ENCODE measurements around the gene KAZN. TPM values are rescaled to one million over a fixed set of nuclear protein-coding genes. Genes with fewer than 3 reads are reported as not detected.
"Not testable (repeated sequence)": the region's sequence is repeated elsewhere in the genome, so short reads cannot be mapped to it uniquely, and the experiment has no call there.

KAZN gene
- total RNA-seq, 4 donors from 2014 or later, result 0.77 to 12.3 (median 4.9) TPM

GRCh38 chr1:14959059-14959694 lies 360.7 kb downstream of the KAZN start:
- TF ChIP-seq POLR2A (IDR thresholded peaks at IDR 0.05), result no peak
- TF ChIP-seq CTCF (IDR thresholded peaks at IDR 0.05), result no peak
- Histone ChIP-seq H3K36me3 (no peaks in the 10 kb centered on the region), H3K4me1 (no peaks in the 10 kb centered on the region), H3K4me3 (no peak overlapping the region), H3K9me3 (no peaks in the 10 kb centered on the region), H3K27ac (no peak overlapping the region), H3K27me3 (no peaks in the 10 kb centered on the region)
- DNase-seq, result no peak
- intact Hi-C loops (cut with DNase I; ENCODE audit: low total_unique reads), result no loop called here

- H3K27me3 ChIP-seq, result no peaks in the 10 kb centered on the region
- no peaks in the 10 kb centered on the region for H3K4me1 ChIP-seq
- no peak overlapping the region for H3K4me3 ChIP-seq
- no peak for DNase-seq
- no peak for TF ChIP-seq CTCF (IDR thresholded peaks at IDR 0.05)
- no peak for TF ChIP-seq POLR2A (IDR thresholded peaks at IDR 0.05)
- intact Hi-C loops (cut with DNase I; ENCODE audit: low total_unique reads), result no loop called here
- H3K36me3 ChIP-seq, result no peaks in the 10 kb centered on the region
- H3K27ac ChIP-seq, result no peak overlapping the region
- H3K9me3 ChIP-seq, result no peaks in the 10 kb centered on the region
These were observed 363.3 kb downstream of the KAZN start for GRCh38 chr1:14961661-14962267.

GRCh38 chr1:14962407-14962806 lies 363.9 kb downstream of the KAZN start:
- H3K4me3 ChIP-seq, result no peak overlapping the region
- H3K27ac ChIP-seq, result no peak overlapping the region
- intact Hi-C loops (cut with DNase I; ENCODE audit: low total_unique reads), result no loop called here
- H3K27me3 ChIP-seq, result no peaks in the 10 kb centered on the region
- no peaks in the 10 kb centered on the region for H3K36me3 ChIP-seq
- H3K9me3 ChIP-seq, result no peaks in the 10 kb centered on the region
- TF ChIP-seq POLR2A (IDR thresholded peaks at IDR 0.05) (no peak), CTCF (IDR thresholded peaks at IDR 0.05) (no peak)
- H3K4me1 ChIP-seq, result no peaks in the 10 kb centered on the region
- DNase-seq, result no peak

GRCh38 chr1:14963791-14964710 lies 365.6 kb downstream of the KAZN start:
- H3K36me3 ChIP-seq; H3K4me1 ChIP-seq; H3K4me3 ChIP-seq; intact Hi-C loops (cut with DNase I; ENCODE audit: low total_unique reads); H3K9me3 ChIP-seq; H3K27me3 ChIP-seq; DNase-seq; H3K27ac ChIP-seq: not testable (repeated sequence)

- no peak overlapping the region for H3K4me3 ChIP-seq
- TF ChIP-seq POLR2A (IDR thresholded peaks at IDR 0.05) (no peak), CTCF (IDR thresholded peaks at IDR 0.05) (no peak)
- no peaks in the 10 kb centered on the region for H3K9me3 ChIP-seq
- H3K27ac ChIP-seq, result no peak overlapping the region
- intact Hi-C loops (cut with DNase I; ENCODE audit: low total_unique reads), result no loop called here
- no peaks in the 10 kb centered on the region for H3K27me3 ChIP-seq
- H3K4me1 ChIP-seq, result no peaks in the 10 kb centered on the region
- no peaks in the 10 kb centered on the region for H3K36me3 ChIP-seq
- DNase-seq, result no peak
These were observed 366.2 kb downstream of the KAZN start for GRCh38 chr1:14964711-14965055.
